HG03558 (cell line): Measurements from ENCODE around the gene SPATA4.

Experiments
- ATAC-seq: cut with Tn5 transposase; IDR thresholded peaks from one replicate; pipeline ENCODE4 v1.9.1; 2021; ENCODE audit warnings: moderate number of reproducible peaks; ENCODE audit not compliant: unreplicated experiment; ENCODE audit errors: extremely low read depth

SPATA4 gene

GRCh38 chr4:176191974-176192373 is 3.4 kb downstream of the SPATA4 start:
- ATAC-seq: no peak

GRCh38 chr4:176189891-176190795 is 5.2 kb downstream of the SPATA4 start:
- no peak for ATAC-seq

- no peak for ATAC-seq
These were observed 6.7 kb downstream of the SPATA4 start for GRCh38 chr4:176188654-176189053.

- no peak for ATAC-seq
These were observed 7.8 kb downstream of the SPATA4 start for GRCh38 chr4:176187624-176188023.

GRCh38 chr4:176186671-176187395 is 8.6 kb downstream of the SPATA4 start:
- no peak for ATAC-seq

- ATAC-seq: no peak
These were observed 9.3 kb downstream of the SPATA4 start for GRCh38 chr4:176186067-176186466.

GRCh38 chr4:176185051-176185450 is 10.3 kb downstream of the SPATA4 start:
- ATAC-seq: no peak

- ATAC-seq: no peak
These were observed 32.3 kb downstream of the SPATA4 start for GRCh38 chr4:176163041-176163440.

- ATAC-seq: no peak
These were observed 38.7 kb downstream of the SPATA4 start for GRCh38 chr4:176156656-176157055.

GRCh38 chr4:176153124-176153523 is 42.3 kb downstream of the SPATA4 start:
- ATAC-seq: no peak

- ATAC-seq: no peak
These were observed 44.7 kb downstream of the SPATA4 start for GRCh38 chr4:176150704-176151103.

GRCh38 chr4:176150356-176150682 is 45.1 kb downstream of the SPATA4 start:
- no peak for ATAC-seq

- ATAC-seq: no peak
These were observed 45.6 kb downstream of the SPATA4 start for GRCh38 chr4:176149680-176150355.

- ATAC-seq: no peak
These were observed 53.1 kb downstream of the SPATA4 start for GRCh38 chr4:176142253-176142652.

- no peak for ATAC-seq
These were observed 55.9 kb downstream of the SPATA4 start for GRCh38 chr4:176139518-176139917.

GRCh38 chr4:176137631-176138030 is 57.8 kb downstream of the SPATA4 start:
- no peak for ATAC-seq

- no peak for ATAC-seq
These were observed 60.7 kb downstream of the SPATA4 start for GRCh38 chr4:176134670-176135069.
